ENCODE measurements around the gene MICAL3. TPM values are rescaled to one million over a fixed set of nuclear protein-coding genes. Genes with fewer than 3 reads are reported as not detected.

Gene MICAL3
- total RNA-seq, 1 donor from 2014 or later: 28.2 TPM

GRCh38 chr22:17814830-17815229 is 209.5 kb downstream of the MICAL3 start:
- DNase-seq: no peak

- DNase-seq: no peak
Observed at GRCh38 chr22:17814084-17814483, 210.3 kb downstream of the MICAL3 start.

- DNase-seq: no peak
Observed at GRCh38 chr22:17811119-17811518, 213.2 kb downstream of the MICAL3 start.

- DNase-seq: no peak
Observed at GRCh38 chr22:17810570-17811116, 213.7 kb downstream of the MICAL3 start.

GRCh38 chr22:17808693-17809403 is 215.5 kb downstream of the MICAL3 start:
- DNase-seq: no peak

- DNase-seq: no peak
Observed at GRCh38 chr22:17807578-17808410, 216.6 kb downstream of the MICAL3 start.

- no peak for DNase-seq
Observed at GRCh38 chr22:17807086-17807485, 217.3 kb downstream of the MICAL3 start.

GRCh38 chr22:17806437-17806836 is 217.9 kb downstream of the MICAL3 start:
- DNase-seq: no peak

- no peak for DNase-seq
Observed at GRCh38 chr22:17804331-17805080, 219.9 kb downstream of the MICAL3 start.

GRCh38 chr22:17803609-17804270 is 220.6 kb downstream of the MICAL3 start:
- no peak for DNase-seq

- DNase-seq: no peak
Observed at GRCh38 chr22:17802822-17803221, 221.5 kb downstream of the MICAL3 start.

GRCh38 chr22:17802411-17802810 is 221.9 kb downstream of the MICAL3 start:
- DNase-seq: no peak

GRCh38 chr22:17797721-17798559 is 226.4 kb downstream of the MICAL3 start:
- no peak for DNase-seq

GRCh38 chr22:17796695-17797094 is 227.7 kb downstream of the MICAL3 start:
- no peak for DNase-seq

GRCh38 chr22:17795661-17796548 is 228.5 kb downstream of the MICAL3 start:
- DNase-seq: no peak

GRCh38 chr22:17794726-17795542 is 229.4 kb downstream of the MICAL3 start:
- DNase-seq: no peak

GRCh38 chr22:17792854-17793434 is 231.4 kb downstream of the MICAL3 start:
- DNase-seq: no peak

- DNase-seq: no peak
Observed at GRCh38 chr22:17792299-17792698, 232.1 kb downstream of the MICAL3 start.

GRCh38 chr22:17791196-17791595 is 233.2 kb downstream of the MICAL3 start:
- DNase-seq: no peak

Data from skin of body (tissue), 2 donors.